H9 (cell line): ENCODE measurements around the gene ITIH4. TPM values are rescaled to one million over a fixed set of nuclear protein-coding genes. Genes with fewer than 3 reads are reported as not detected.

Experiments
- DNase-seq: peaks from one replicate; pipeline ENCODE4 v3.0.0-alpha.2; 2017
- H2AFZ ChIP-seq: one replicate; pipeline ENCODE4 v1.6.1; 2013; ENCODE audit warnings: mild to moderate bottlenecking, low read length, control low read depth, moderate library complexity
- H2AK5ac ChIP-seq: 2 replicates; pipeline ENCODE4 v1.6.1; 2013; ENCODE audit warnings: low read length, control low read depth, mixed read lengths; ENCODE audit not compliant: insufficient read length
- H2BK120ac ChIP-seq: one replicate; pipeline ENCODE4 v1.6.1; 2013; ENCODE audit warnings: low read depth, mild to moderate bottlenecking, low read length, control low read depth, inconsistent platforms; ENCODE audit not compliant: poor library complexity, severe bottlenecking
- H2BK12ac ChIP-seq: 2 replicates; pipeline ENCODE4 v1.6.1; 2013; ENCODE audit warnings: low read length, control low read depth, mixed read lengths, low read depth; ENCODE audit not compliant: insufficient read length
- H2BK15ac ChIP-seq: 2 replicates; pipeline ENCODE4 v1.6.1; 2013; ENCODE audit warnings: low read depth, low read length, control low read depth
- H2BK20ac ChIP-seq: one replicate; pipeline ENCODE4 v1.6.1; 2013; ENCODE audit warnings: low read depth, mild to moderate bottlenecking, low read length, control low read depth, inconsistent platforms; ENCODE audit not compliant: poor library complexity, severe bottlenecking
- H2BK5ac ChIP-seq: 2 replicates; pipeline ENCODE4 v1.6.1; 2013; ENCODE audit warnings: low read length, control low read depth, mixed read lengths; ENCODE audit not compliant: insufficient read length
- H3K14ac ChIP-seq: 2 replicates; pipeline ENCODE4 v1.6.1; 2013; ENCODE audit warnings: low read length, control low read depth; ENCODE audit not compliant: insufficient read depth
- H3K18ac ChIP-seq: 2 replicates; pipeline ENCODE4 v1.6.1; 2013; ENCODE audit warnings: low read depth, mild to moderate bottlenecking, mixed read lengths, low read length, control low read depth; ENCODE audit not compliant: insufficient read length
- H3K23ac ChIP-seq: 2 replicates; pipeline ENCODE4 v1.6.1; 2013; ENCODE audit warnings: low read length, control low read depth, mixed read lengths, low read depth; ENCODE audit not compliant: insufficient read length
- H3K23me2 ChIP-seq: 2 replicates; pipeline ENCODE4 v1.6.1; 2013; ENCODE audit warnings: low read depth, mild to moderate bottlenecking, mixed read lengths, low read length, control low read depth; ENCODE audit not compliant: insufficient read length, poor library complexity, severe bottlenecking
- H3K27ac ChIP-seq: 2 replicates; pipeline ENCODE4 v1.5.1; 2013; ENCODE audit warnings: low read length, control low read depth, mixed read lengths, low read depth; ENCODE audit not compliant: insufficient read length
- H3K27me3 ChIP-seq: 2 replicates; pipeline ENCODE4 v1.6.1; 2013; ENCODE audit warnings: low read length, control low read depth, inconsistent platforms; ENCODE audit not compliant: insufficient read depth
- H3K4ac ChIP-seq: 2 replicates; pipeline ENCODE4 v1.6.1; 2013; ENCODE audit warnings: low read depth, mild to moderate bottlenecking, control low read depth, inconsistent platforms, low read length, moderate library complexity
- H3K4me1 ChIP-seq: 2 replicates; pipeline ENCODE4 v1.6.1; 2013; ENCODE audit warnings: low read length, control low read depth, inconsistent platforms; ENCODE audit not compliant: insufficient read depth
- H3K4me2 ChIP-seq: 2 replicates; pipeline ENCODE4 v1.6.1; 2013; ENCODE audit warnings: low read length, control low read depth, mixed read lengths; ENCODE audit not compliant: insufficient read length, insufficient read depth
- H3K56ac ChIP-seq: 2 replicates; pipeline ENCODE4 v1.6.1; 2013; ENCODE audit warnings: low read depth, mild to moderate bottlenecking, mixed read lengths, low read length, control low read depth; ENCODE audit not compliant: insufficient read length
- H3K79me1 ChIP-seq: 2 replicates; pipeline ENCODE4 v1.6.1; 2013; ENCODE audit warnings: low read depth, mild to moderate bottlenecking, moderate library complexity, low read length, control low read depth, inconsistent platforms; ENCODE audit not compliant: insufficient read depth, poor library complexity, severe bottlenecking
- H3K79me2 ChIP-seq: 2 replicates; pipeline ENCODE4 v1.6.1; 2013; ENCODE audit warnings: low read length, control low read depth, inconsistent platforms; ENCODE audit not compliant: insufficient read depth
- H3K9ac ChIP-seq: 2 replicates; pipeline ENCODE4 v1.6.1; 2013; ENCODE audit warnings: low read length, control low read depth, mixed read lengths; ENCODE audit not compliant: insufficient read length; ENCODE audit errors: extremely low read depth
- H3K9me3 ChIP-seq: one replicate; pipeline ENCODE4 v1.6.1; 2013; ENCODE audit warnings: low read depth, low read length, inconsistent platforms; ENCODE audit not compliant: control insufficient read depth
- H3T11ph ChIP-seq: one replicate; pipeline ENCODE4 v1.6.1; 2013; ENCODE audit warnings: mild to moderate bottlenecking, low read length, control low read depth, inconsistent platforms
- H4K20me1 ChIP-seq: one replicate; pipeline ENCODE4 v1.6.1; 2013; ENCODE audit not compliant: control insufficient read depth, insufficient read length, insufficient read depth
- H4K5ac ChIP-seq: 2 replicates; pipeline ENCODE4 v1.6.1; 2013; ENCODE audit warnings: low read depth, mild to moderate bottlenecking, mixed read lengths, low read length, control low read depth; ENCODE audit not compliant: insufficient read length
- H4K8ac ChIP-seq: replicated peaks from 2 replicates; pipeline ENCODE4 v1.6.1; 2013; ENCODE audit warnings: low read length, control low read depth, mixed read lengths, low read depth; ENCODE audit not compliant: insufficient read length
- H4K91ac ChIP-seq: 2 replicates; pipeline ENCODE4 v1.6.1; 2013; ENCODE audit warnings: low read depth, mild to moderate bottlenecking, moderate library complexity, mixed read lengths, low read length, control low read depth; ENCODE audit not compliant: insufficient read length
- H3K27ac Mint-ChIP-seq, 3 experiments: 2 replicates in 2 of 3; 3 replicates in 1 of 3; pipeline ENCODE4 v1.8.0; 2020 to 2021; ENCODE audit warnings: mixed read lengths in 3 of 3, mild to moderate bottlenecking in 1 of 3, moderate library complexity in 1 of 3
- H3K27me3 Mint-ChIP-seq: 2 replicates; pipeline ENCODE4 v1.8.0; 2021; ENCODE audit warnings: low read depth, mild to moderate bottlenecking, moderate library complexity, mixed read lengths
- H3K36me3 Mint-ChIP-seq, 3 experiments: 2 replicates in 2 of 3; 3 replicates in 1 of 3; pipeline ENCODE4 v1.8.0; 2020 to 2021; ENCODE audit warnings: low read depth in 3 of 3, mixed read lengths in 3 of 3; ENCODE audit not compliant: insufficient read depth in 1 of 3
- H3K4me1 Mint-ChIP-seq, 2 experiments: 2 replicates each; pipeline ENCODE4 v1.8.0; 2020; ENCODE audit warnings: mixed read lengths in 2 of 2
- H3K4me3 Mint-ChIP-seq, 2 experiments: 2 replicates in 1 of 2; 3 replicates in 1 of 2; pipeline ENCODE4 v1.8.0; 2020 to 2021; ENCODE audit warnings: mild to moderate bottlenecking in 2 of 2, mixed read lengths in 2 of 2, moderate library complexity in 1 of 2
- H3K9me3 Mint-ChIP-seq, 2 experiments: 2 replicates in 1 of 2; 3 replicates in 1 of 2; pipeline ENCODE4 v1.8.0; 2020; ENCODE audit warnings: mild to moderate bottlenecking in 2 of 2, mixed read lengths in 2 of 2, moderate library complexity in 1 of 2
- WGBS: extraction: QIAGEN DNeasy Blood & Tissue Kit; methylation state at CpG from one replicate; pipeline ENCODE4 v1.1.7; 2013; ENCODE audit warnings: missing lambda C conversion rate, low lambda C conversion rate, mixed read lengths; ENCODE audit not compliant: insufficient read length; ENCODE audit errors: extremely low coverage; 5-methylcytosine and 5-hydroxymethylcytosine counted together
- total RNA-seq: library from RNA; stranded (reverse); gene quantifications from 2 replicates; pipeline ENCODE4 v1.2.1, GENCODE V29; 2021
- TF ChIP-seq, protein P1 (sequence below): fragments of 200-600 bp; sonication (generic); conservative IDR thresholded peaks from 3 replicates; pipeline ENCODE4 v1.8.0; 2021; ENCODE audit warnings: antibody characterized with exemption, mild to moderate bottlenecking

The ITIH4 gene
- total RNA-seq, 1 experiment from 2014 or later: 3.0 TPM

DNA sequence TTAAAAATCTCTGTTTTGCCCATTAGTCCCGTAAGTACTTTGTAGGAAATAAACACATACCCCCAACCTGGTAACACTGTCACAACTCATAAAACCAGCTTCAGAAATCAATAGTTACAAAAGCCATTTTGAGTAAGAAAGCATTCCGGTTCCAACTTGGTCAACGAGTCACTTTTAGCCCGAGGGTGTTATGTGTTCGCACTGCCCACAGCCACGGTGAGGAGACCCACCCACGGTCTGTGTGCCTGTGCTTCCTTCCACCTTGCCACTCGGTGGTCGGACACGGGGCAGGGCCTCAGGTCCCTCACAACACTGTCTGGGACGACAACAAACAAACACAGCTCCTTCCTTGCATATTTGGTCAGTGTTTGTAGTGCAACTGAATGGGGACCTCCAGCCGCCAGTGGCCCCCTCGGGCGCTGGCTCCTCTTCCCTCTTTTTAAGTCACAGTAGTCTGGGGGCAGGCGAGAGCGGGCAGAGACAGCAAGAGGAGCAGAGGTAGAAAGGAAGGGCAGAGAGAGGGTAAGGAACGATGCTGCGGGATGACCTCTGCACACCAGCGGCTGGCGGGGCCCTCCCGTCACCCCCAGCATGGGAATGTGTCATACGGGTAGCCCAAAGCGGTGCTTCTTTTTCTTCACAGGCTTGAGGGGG is 9.5 kb upstream of the ITIH4 start:
- Histone ChIP-seq H3K4me2 (no peak overlapping the region), H2AK5ac (no peak overlapping the region), H3K79me1 (no peaks in the 10 kb centered on the region), H4K5ac (no peak overlapping the region), H2BK15ac (no peak overlapping the region), H2BK12ac (no peak overlapping the region), H3K4me1 (no peaks in the 10 kb centered on the region), H3K23me2 (no peaks in the 10 kb centered on the region), H2BK120ac (no peak overlapping the region), H3K9ac (no peak overlapping the region), H3K9me3 (no peaks in the 10 kb centered on the region), H3K4ac (no peak overlapping the region), H3K27ac (no peak overlapping the region), H4K20me1 (no peaks in the 10 kb centered on the region), H3K23ac (no peak overlapping the region), H3K56ac (no peak overlapping the region), H3T11ph (no peak overlapping the region), H3K14ac (no peak overlapping the region), H3K18ac (no peak overlapping the region), H3K27me3 (no peaks in the 10 kb centered on the region), H2BK20ac (no peak overlapping the region), H4K8ac (no peak overlapping the region), H4K91ac (no peak overlapping the region), H2AFZ (no peak overlapping the region), H3K79me2 (no peaks in the 10 kb centered on the region), H2BK5ac (no peak overlapping the region)
- Mint-ChIP-seq H3K4me3 (no peak overlapping the region), H3K9me3 (no peaks in the 10 kb centered on the region), H3K27ac (no peak overlapping the region; a peak in 1 of 7 replicates), H3K27me3 (no peaks in the 10 kb centered on the region), H3K36me3 (peaks cover 0 to 12% (median 3%) of the 10 kb centered on the region in 3 experiments; a peak in 6 of 7 replicates), H3K4me1 (peaks cover 5 to 15% of the 10 kb centered on the region in 2 experiments)
- DNase-seq: no peak
- TF ChIP-seq, protein P1, sequence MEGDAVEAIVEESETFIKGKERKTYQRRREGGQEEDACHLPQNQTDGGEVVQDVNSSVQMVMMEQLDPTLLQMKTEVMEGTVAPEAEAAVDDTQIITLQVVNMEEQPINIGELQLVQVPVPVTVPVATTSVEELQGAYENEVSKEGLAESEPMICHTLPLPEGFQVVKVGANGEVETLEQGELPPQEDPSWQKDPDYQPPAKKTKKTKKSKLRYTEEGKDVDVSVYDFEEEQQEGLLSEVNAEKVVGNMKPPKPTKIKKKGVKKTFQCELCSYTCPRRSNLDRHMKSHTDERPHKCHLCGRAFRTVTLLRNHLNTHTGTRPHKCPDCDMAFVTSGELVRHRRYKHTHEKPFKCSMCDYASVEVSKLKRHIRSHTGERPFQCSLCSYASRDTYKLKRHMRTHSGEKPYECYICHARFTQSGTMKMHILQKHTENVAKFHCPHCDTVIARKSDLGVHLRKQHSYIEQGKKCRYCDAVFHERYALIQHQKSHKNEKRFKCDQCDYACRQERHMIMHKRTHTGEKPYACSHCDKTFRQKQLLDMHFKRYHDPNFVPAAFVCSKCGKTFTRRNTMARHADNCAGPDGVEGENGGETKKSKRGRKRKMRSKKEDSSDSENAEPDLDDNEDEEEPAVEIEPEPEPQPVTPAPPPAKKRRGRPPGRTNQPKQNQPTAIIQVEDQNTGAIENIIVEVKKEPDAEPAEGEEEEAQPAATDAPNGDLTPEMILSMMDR: no peak
- no CpG with 5 or more reads among the region's 23 CpGs for WGBS
